ENCODE measurements around the gene LRRC19.

LRRC19 gene

DNA sequence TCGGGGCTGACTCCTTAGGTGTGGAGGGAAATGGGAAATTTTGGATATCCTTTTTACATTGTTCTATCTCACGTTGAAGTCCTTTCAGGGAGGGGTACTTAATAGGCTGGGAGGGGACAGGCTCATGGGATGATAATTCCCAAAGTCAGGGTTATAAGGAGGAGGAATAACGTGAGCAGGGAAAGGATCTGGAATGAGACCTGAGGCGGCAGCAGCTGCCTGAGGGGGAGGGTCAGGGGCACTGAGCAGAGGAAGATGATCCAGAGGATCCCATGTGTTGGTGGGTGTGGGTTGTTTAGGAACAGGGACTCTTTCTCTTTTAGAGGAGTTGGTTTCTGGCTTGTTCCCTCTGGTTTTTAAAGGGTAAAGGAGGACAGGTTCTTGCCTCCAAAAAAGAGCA lies 30.5 kb downstream of the LRRC19 start:
- no peak overlapping the region for H3K9ac ChIP-seq (ENCODE audit: insufficient read length)
- no peak overlapping the region for H3K27ac ChIP-seq
- H3K9me3 ChIP-seq (ENCODE audit: low read depth, low read length) = no peaks in the 10 kb centered on the region
- no peak overlapping the region for H3K4me3 ChIP-seq
- DNase-seq (ENCODE audit: low read depth, low spot score) = no peak
- TF ChIP-seq FOXP2 (optimal IDR thresholded peaks at IDR 0.05; ENCODE audit: control extremely low read depth, extremely low read length, insufficient read depth) = no peak
- no peak for TF ChIP-seq EZH2 (IDR thresholded peaks at IDR 0.05)
- TF ChIP-seq POLR2AphosphoS5 (IDR thresholded peaks at IDR 0.05; ENCODE audit: borderline replicate concordance, low read depth, low read length) = no peak
- no peaks in the 10 kb centered on the region; the same call in 1 of the 2 replicates for H3K36me3 ChIP-seq (ENCODE audit: insufficient read depth, low read length)

DNA sequence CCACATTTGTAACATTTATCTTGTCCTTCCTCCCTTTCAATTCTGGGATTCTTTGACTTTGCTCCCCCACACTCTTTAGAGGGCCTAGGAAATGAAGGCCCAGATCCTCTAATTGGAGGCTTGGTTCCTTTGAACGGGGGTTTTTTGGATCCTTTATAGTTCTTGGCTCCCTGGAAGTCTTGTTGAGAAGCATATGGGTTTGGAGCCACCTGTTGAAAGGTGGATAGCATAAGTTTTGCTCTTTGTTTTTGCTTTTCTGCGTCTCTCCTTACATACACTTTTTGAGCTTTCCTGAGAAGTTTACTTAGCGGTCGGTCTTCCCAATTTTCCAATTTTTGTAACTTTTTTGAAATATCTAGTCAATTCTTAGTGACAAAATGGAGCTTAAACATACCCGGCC lies 31.5 kb downstream of the LRRC19 start:
- TF ChIP-seq EZH2 (IDR thresholded peaks at IDR 0.05) (no peak), FOXP2 (optimal IDR thresholded peaks at IDR 0.05; ENCODE audit: control extremely low read depth, extremely low read length, insufficient read depth) (no peak), POLR2AphosphoS5 (IDR thresholded peaks at IDR 0.05; ENCODE audit: borderline replicate concordance, low read depth, low read length) (no peak)
- Histone ChIP-seq H3K27ac (no peak overlapping the region), H3K9ac (ENCODE audit: insufficient read length) (no peak overlapping the region), H3K4me3 (no peak overlapping the region), H3K36me3 (ENCODE audit: insufficient read depth, low read length) (no peaks in the 10 kb centered on the region; the same call in 1 of the 2 replicates), H3K9me3 (ENCODE audit: low read depth, low read length) (no peaks in the 10 kb centered on the region)
- DNase-seq (ENCODE audit: low read depth, low spot score) = no peak

DNA sequence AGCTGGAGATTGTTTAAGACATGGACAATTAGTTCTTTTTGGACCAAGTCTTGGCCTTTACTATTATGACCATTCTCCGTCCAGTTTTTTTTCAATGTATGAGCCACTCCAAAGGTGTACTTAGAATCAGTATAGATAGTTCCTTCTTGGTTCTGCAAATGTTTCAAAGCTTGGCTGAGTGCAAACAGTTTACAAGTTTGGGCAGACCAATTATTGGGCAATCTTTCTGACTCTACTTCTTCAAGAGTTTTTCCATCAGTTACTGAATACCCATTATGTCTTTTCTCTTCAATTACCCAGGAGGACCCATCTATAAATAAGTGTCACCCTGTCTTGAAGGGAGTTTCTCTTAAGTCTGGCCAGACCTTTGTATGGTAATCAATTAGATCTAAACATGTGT lies 33.8 kb downstream of the LRRC19 start:
- no peak overlapping the region for H3K27ac ChIP-seq
- H3K9me3 ChIP-seq (ENCODE audit: low read depth, low read length) = no peaks in the 10 kb centered on the region
- H3K4me3 ChIP-seq = no peak overlapping the region
- no peak for DNase-seq (ENCODE audit: low read depth, low spot score)
- TF ChIP-seq POLR2AphosphoS5 (IDR thresholded peaks at IDR 0.05; ENCODE audit: borderline replicate concordance, low read depth, low read length) (no peak), EZH2 (IDR thresholded peaks at IDR 0.05) (no peak), FOXP2 (optimal IDR thresholded peaks at IDR 0.05; ENCODE audit: control extremely low read depth, extremely low read length, insufficient read depth) (no peak)
- no peaks in the 10 kb centered on the region; the same call in 1 of the 2 replicates for H3K36me3 ChIP-seq (ENCODE audit: insufficient read depth, low read length)
- no peak overlapping the region for H3K9ac ChIP-seq (ENCODE audit: insufficient read length)

DNA sequence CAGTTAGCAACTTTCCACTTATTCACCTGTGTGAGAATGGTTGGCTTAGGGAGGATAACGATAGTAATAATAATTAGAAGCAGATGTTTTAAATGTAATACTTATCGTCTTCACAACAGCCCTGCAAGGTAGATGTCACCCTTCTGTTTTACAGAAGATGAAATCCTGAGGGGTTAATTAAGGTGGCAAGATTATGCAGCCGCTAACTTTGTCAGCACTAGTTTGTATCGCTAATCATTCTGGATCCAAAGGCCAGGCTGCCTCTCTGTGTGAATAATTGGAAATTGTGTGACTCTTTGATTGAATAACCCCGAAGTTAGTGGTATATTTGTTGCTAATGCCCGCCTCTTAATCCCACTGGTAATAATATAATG lies 48.6 kb downstream of the LRRC19 start:
- H3K9ac ChIP-seq (ENCODE audit: insufficient read length) = peak overlapping the region; percentile 90
- no peaks in the 10 kb centered on the region for H3K9me3 ChIP-seq (ENCODE audit: low read depth, low read length)
- H3K36me3 ChIP-seq (ENCODE audit: insufficient read depth, low read length) = peaks cover 4% of the 10 kb centered on the region; the same call in 1 of the 2 replicates
- H3K27ac ChIP-seq = peak overlapping the region; percentile 84
- H3K4me3 ChIP-seq = peak overlapping the region; percentile 89
- TF ChIP-seq EZH2 (IDR thresholded peaks at IDR 0.05) (no peak), POLR2AphosphoS5 (IDR thresholded peaks at IDR 0.05; ENCODE audit: borderline replicate concordance, low read depth, low read length) (no peak), FOXP2 (optimal IDR thresholded peaks at IDR 0.05; ENCODE audit: control extremely low read depth, extremely low read length, insufficient read depth) (no peak)
- no peak for DNase-seq (ENCODE audit: low read depth, low spot score)

DNA sequence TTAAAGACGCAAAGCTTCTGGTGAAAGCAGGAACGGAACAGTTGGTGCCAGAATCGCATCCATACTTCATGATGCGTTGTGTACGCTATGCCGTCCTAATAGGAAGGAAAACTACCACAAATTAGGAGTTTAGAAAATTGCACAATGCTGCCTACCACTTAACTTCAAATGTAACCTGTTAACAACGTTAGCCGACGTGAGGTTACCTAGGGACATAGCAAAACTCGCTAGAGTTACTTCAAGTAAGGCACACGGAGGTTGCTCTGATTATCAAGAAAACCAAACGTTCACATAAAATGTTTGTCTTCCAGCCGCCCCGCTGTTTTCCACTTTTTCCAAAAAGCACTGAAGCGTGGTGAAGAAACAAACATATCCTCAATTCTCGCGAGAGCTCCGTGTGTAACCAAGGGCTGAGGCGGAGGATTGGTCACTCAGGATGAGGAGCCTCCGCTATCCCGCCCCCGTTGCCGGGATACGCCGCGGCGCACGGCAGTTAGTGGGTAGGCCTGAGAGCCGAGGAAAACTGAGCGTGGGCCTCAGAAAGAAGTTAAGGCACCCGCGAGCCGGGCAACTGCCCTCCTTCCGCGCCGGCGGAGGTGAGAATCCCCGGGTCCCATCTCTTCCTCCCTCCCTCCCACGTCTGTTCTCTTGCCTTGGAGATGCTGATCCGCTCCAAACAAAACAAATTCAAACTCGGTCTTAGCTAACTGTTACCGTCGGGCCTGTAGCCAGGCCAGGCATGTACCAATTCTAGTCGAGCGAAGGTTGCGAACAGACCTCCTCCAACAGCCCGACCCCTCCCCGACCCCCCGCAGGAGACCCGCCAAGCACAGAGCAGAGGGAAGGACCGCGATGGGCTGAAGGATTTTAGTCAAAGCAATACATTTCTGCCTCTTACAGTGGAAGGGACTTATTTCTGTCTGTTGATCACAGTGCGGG lies 49.3 kb downstream of the LRRC19 start, which contains the start of gene IFT74:
Gene IFT74, plus strand, starts transcription at position 492 of the 939 bp plus-strand sequence. CDS start 5,556 bp downstream, outside the sequence.
- TF ChIP-seq FOXP2 (optimal IDR thresholded peaks at IDR 0.05; ENCODE audit: control extremely low read depth, extremely low read length, insufficient read depth) (peak; percentile 54), EZH2 (IDR thresholded peaks at IDR 0.05) (no peak), POLR2AphosphoS5 (IDR thresholded peaks at IDR 0.05; ENCODE audit: borderline replicate concordance, low read depth, low read length) (peak; percentile 80)
- peak within 1 kb of the TSS; percentile 90 for H3K9ac ChIP-seq (ENCODE audit: insufficient read length)
- no peaks in the 10 kb centered on the region for H3K9me3 ChIP-seq (ENCODE audit: low read depth, low read length)
- no peaks in the 10 kb centered on the region for H3K36me3 ChIP-seq (ENCODE audit: insufficient read depth, low read length)
- H3K27ac ChIP-seq = peak within 1 kb of the TSS; percentile 84
- peak within 1 kb of the TSS; percentile 89 for H3K4me3 ChIP-seq
- DNase-seq (ENCODE audit: low read depth, low spot score) = peak; percentile 94

DNA sequence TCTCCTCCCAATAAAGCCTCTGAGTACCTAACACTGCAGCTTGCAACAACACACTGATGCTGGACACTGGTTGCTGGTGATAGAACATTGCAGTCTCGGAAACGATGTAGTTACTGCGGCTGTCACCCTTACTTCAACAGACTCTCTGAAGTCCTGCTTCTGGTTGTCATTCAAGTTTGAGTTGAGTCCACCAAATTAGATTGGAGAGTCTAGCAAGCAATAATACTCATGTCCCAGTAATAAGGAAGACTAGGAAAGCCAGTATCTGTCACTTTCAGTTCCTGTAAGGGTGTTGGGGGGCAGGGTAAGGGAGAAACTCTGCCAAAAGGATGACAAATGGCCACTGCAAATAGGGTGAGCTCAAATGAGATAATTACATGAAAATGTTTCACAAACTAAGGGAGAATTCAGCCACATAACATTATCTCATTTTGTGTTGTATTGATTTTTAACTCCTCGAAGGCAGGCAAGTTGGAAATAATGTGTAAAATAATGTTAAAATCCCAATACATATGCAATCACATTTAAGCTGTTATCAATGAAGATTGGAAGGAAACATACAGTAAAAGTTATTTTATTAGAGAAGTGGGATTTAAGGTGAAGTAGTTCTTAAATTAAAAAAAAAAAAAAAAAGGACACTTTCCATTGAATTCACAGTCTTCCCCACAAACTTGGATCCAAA lies 50.1 kb downstream of the LRRC19 start:
- peak overlapping the region; percentile 89 for H3K4me3 ChIP-seq
- H3K9ac ChIP-seq (ENCODE audit: insufficient read length) = peak overlapping the region; percentile 90
- H3K36me3 ChIP-seq (ENCODE audit: insufficient read depth, low read length) = no peaks in the 10 kb centered on the region
- no peak for TF ChIP-seq FOXP2 (optimal IDR thresholded peaks at IDR 0.05; ENCODE audit: control extremely low read depth, extremely low read length, insufficient read depth)
- no peak for TF ChIP-seq POLR2AphosphoS5 (IDR thresholded peaks at IDR 0.05; ENCODE audit: borderline replicate concordance, low read depth, low read length)
- no peak for TF ChIP-seq EZH2 (IDR thresholded peaks at IDR 0.05)
- no peaks in the 10 kb centered on the region for H3K9me3 ChIP-seq (ENCODE audit: low read depth, low read length)
- DNase-seq (ENCODE audit: low read depth, low spot score) = no peak
- H3K27ac ChIP-seq = peak overlapping the region; percentile 84

DNA sequence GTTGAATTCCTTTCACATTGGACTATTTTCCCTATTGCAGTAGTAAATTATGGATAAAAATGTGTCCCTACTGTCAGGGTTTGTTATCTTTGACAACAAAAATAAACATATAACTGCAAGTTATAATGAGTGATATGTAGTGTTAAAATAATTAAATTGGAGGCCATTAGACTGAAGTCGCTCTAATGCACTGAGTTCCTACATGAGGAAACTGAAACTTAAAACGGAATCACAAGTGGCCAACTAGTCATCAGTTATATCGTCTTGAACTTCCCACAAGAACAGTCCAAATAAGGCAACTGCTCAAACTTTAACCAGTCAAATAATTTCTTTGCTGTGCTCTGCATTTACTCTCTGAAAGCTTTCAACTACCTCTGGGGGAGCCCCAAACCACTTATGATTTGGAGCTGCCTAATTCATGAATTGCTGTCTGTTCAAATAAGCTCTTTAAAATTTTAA lies 51.4 kb downstream of the LRRC19 start:
- TF ChIP-seq EZH2 (IDR thresholded peaks at IDR 0.05) = no peak
- no peak for TF ChIP-seq POLR2AphosphoS5 (IDR thresholded peaks at IDR 0.05; ENCODE audit: borderline replicate concordance, low read depth, low read length)
- no peak for TF ChIP-seq FOXP2 (optimal IDR thresholded peaks at IDR 0.05; ENCODE audit: control extremely low read depth, extremely low read length, insufficient read depth)
- no peaks in the 10 kb centered on the region for H3K36me3 ChIP-seq (ENCODE audit: insufficient read depth, low read length)
- DNase-seq (ENCODE audit: low read depth, low spot score) = no peak
- H3K27ac ChIP-seq = no peak overlapping the region
- H3K9me3 ChIP-seq (ENCODE audit: low read depth, low read length) = no peaks in the 10 kb centered on the region
- H3K4me3 ChIP-seq = no peak overlapping the region
- no peak overlapping the region for H3K9ac ChIP-seq (ENCODE audit: insufficient read length)

DNA sequence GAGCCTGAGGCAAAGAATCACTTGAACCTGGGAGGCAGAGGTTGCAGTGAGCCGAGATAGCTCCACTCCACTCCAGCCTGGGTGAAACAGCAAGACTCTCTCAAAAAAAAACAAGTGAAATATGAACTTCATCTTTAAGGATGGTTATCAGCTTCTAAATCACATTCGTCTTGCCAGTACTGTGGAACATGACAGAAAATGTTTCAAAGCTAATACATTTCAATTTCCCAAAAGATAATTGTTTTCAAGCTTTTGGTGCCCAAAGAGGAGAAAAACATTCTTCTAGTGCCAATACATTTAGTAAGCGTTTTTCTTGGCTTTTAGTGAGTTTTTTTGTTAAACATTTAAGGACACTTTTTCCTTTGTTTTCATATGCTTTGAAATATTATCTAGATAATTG lies 53.7 kb downstream of the LRRC19 start:
- H3K9me3 ChIP-seq (ENCODE audit: low read depth, low read length) = no peaks in the 10 kb centered on the region
- H3K9ac ChIP-seq (ENCODE audit: insufficient read length) = no peak overlapping the region
- TF ChIP-seq POLR2AphosphoS5 (IDR thresholded peaks at IDR 0.05; ENCODE audit: borderline replicate concordance, low read depth, low read length) = no peak
- TF ChIP-seq EZH2 (IDR thresholded peaks at IDR 0.05) = no peak
- no peak for TF ChIP-seq FOXP2 (optimal IDR thresholded peaks at IDR 0.05; ENCODE audit: control extremely low read depth, extremely low read length, insufficient read depth)
- no peaks in the 10 kb centered on the region for H3K36me3 ChIP-seq (ENCODE audit: insufficient read depth, low read length)
- H3K27ac ChIP-seq = no peak overlapping the region
- H3K4me3 ChIP-seq = no peak overlapping the region
- no peak for DNase-seq (ENCODE audit: low read depth, low spot score)
